Upper lobe of left lung (tissue), 4 donors: ENCODE measurements around the gene OR8D4.

ENCODE experiments used
- CTCF ChIP-seq, 6 experiments: fragments of 450-650 bp in 4 of 6; fragments of 200-600 bp in 2 of 6; sonication (generic) in 2 of 6; IDR thresholded peaks; one replicate each; pipeline ENCODE4 v1.5.1; 2016 to 2019; ENCODE audit warnings: antibody characterized with exemption in 6 of 6
- POLR2A ChIP-seq, 4 donors: fragments of 450-650 bp; IDR thresholded peaks; one replicate each; pipeline ENCODE4 v1.5.1; 2016 to 2017; ENCODE audit warnings: antibody characterized with exemption in 4 of 4, mild to moderate bottlenecking in 2 of 4

- TF ChIP-seq POLR2A (IDR thresholded peaks at IDR 0.05) (no peak), CTCF (IDR thresholded peaks at IDR 0.05) (no peak)
These were observed 2.0 kb downstream of the OR8D4 start for GRCh38 chr11:123903932-123904331.
